DOHH2 (cell line): ENCODE data around the gene CERS6.

Experiments used
- H3F3A ChIP-seq: fragments of 200-600 bp; sonication (generic), shearing (Covaris generic); 2 replicates; pipeline ENCODE4 v1.6.0; 2016; ENCODE audit warnings: antibody characterized with exemption, mild to moderate bottlenecking; ENCODE audit not compliant: control insufficient read depth, insufficient read depth
- H3K27ac ChIP-seq: fragments of 200-600 bp; sonication (generic); 2 replicates; pipeline ENCODE4 v1.5.1; 2014; ENCODE audit warnings: low read depth, mild to moderate bottlenecking, low read length, moderate library complexity
- H3K27me3 ChIP-seq: fragments of 200-600 bp; sonication (generic); 2 replicates; pipeline ENCODE4 v1.6.1; 2014; ENCODE audit warnings: mild to moderate bottlenecking, low read length, mixed read lengths; ENCODE audit not compliant: control insufficient read depth
- H3K36me3 ChIP-seq: fragments of 200-600 bp; sonication (generic); 2 replicates; pipeline ENCODE4 v1.6.1; 2014; ENCODE audit warnings: mild to moderate bottlenecking, low read length, moderate library complexity, mixed read lengths; ENCODE audit not compliant: control insufficient read depth
- H3K4me1 ChIP-seq: fragments of 200-600 bp; sonication (generic); 2 replicates; pipeline ENCODE4 v1.6.1; 2014; ENCODE audit warnings: mild to moderate bottlenecking, low read length, mixed read lengths; ENCODE audit not compliant: control insufficient read depth
- H3K4me2 ChIP-seq: fragments of 200-600 bp; sonication (generic); 2 replicates; pipeline ENCODE4 v1.6.0; 2014; ENCODE audit warnings: mild to moderate bottlenecking, low read length, moderate library complexity
- H3K4me3 ChIP-seq: fragments of 200-600 bp; sonication (generic); 2 replicates; pipeline ENCODE4 v1.5.1; 2014; ENCODE audit warnings: mild to moderate bottlenecking, low read length, mixed read lengths
- H3K79me2 ChIP-seq: fragments of 200-600 bp; sonication (generic); 2 replicates; pipeline ENCODE4 v1.6.1; 2014; ENCODE audit warnings: mild to moderate bottlenecking, low read length, mixed read lengths; ENCODE audit not compliant: control insufficient read depth
- H3K9me2 ChIP-seq: fragments of 200-600 bp; sonication (generic); replicated peaks from 2 replicates; pipeline ENCODE4 v1.6.1; 2014; ENCODE audit warnings: mild to moderate bottlenecking, low read length, mixed read lengths; ENCODE audit not compliant: control insufficient read depth
- H3K9me3 ChIP-seq: fragments of 200-600 bp; sonication (generic); 2 replicates; pipeline ENCODE4 v1.6.1; 2014; ENCODE audit warnings: antibody characterized with exemption, low read length, mixed read lengths; ENCODE audit not compliant: control insufficient read depth, insufficient read depth
- H4K20me1 ChIP-seq: fragments of 200-600 bp; sonication (generic); 2 replicates; pipeline ENCODE4 v1.6.0; 2014; ENCODE audit warnings: low read depth, mild to moderate bottlenecking, antibody characterized with exemption, low read length, moderate library complexity; ENCODE audit not compliant: control insufficient read depth, insufficient read depth
- EZH2phosphoT487 ChIP-seq: fragments of 200-600 bp; sonication (generic); IDR thresholded peaks from 2 replicates; pipeline ENCODE4 v1.6.1; 2017; ENCODE audit warnings: borderline replicate concordance, mild to moderate bottlenecking, antibody characterized with exemption, low read length, moderate library complexity, mixed read lengths
- TF ChIP-seq, protein P1 (sequence below): fragments of 200-600 bp; sonication (generic); IDR thresholded peaks from one replicate; pipeline ENCODE4 v1.5.1; 2014; ENCODE audit warnings: antibody characterized with exemption, mild to moderate bottlenecking, low read depth, low read length; ENCODE audit not compliant: poor library complexity, severe bottlenecking

CERS6 gene

DNA sequence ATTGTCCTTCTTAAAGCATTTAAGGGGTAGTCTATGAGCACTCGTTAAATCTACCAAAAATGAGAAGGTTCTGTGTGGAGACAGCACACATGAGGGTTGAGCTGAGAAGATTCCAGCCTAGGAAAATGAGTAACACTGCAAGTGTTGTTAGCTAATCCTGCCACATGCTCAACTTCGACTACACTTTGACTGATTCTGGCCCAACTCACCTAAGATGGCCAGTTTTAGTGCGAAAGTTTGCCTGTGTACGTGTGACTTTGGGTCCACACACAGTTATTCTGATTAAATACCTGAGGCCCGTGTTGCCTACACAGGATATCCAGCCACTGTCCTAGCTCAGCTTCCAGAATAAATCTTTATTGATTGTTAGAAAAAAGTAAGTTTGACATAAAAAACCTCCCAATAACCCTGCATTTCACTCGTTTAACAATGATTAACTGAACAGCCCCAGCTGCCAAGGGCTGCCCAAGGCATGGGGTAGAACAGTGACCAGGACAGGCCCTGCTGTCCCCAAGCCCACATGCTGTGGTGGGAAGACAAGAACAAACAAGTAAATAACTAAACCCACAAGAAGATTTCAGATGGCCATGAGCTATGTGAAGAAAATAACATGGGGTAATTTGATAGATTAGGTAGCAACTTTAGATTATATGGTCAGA is 14.7 kb upstream of the CERS6 start:
- H4K20me1 ChIP-seq = no peaks in the 10 kb centered on the region
- H3K4me3 ChIP-seq = no peak overlapping the region
- no peaks in the 10 kb centered on the region for H3K79me2 ChIP-seq
- H3K27ac ChIP-seq = no peak overlapping the region
- H3K9me3 ChIP-seq = no peaks in the 10 kb centered on the region
- H3K27me3 ChIP-seq = no peaks in the 10 kb centered on the region
- no peak for TF ChIP-seq EZH2phosphoT487
- TF ChIP-seq, protein P1, sequence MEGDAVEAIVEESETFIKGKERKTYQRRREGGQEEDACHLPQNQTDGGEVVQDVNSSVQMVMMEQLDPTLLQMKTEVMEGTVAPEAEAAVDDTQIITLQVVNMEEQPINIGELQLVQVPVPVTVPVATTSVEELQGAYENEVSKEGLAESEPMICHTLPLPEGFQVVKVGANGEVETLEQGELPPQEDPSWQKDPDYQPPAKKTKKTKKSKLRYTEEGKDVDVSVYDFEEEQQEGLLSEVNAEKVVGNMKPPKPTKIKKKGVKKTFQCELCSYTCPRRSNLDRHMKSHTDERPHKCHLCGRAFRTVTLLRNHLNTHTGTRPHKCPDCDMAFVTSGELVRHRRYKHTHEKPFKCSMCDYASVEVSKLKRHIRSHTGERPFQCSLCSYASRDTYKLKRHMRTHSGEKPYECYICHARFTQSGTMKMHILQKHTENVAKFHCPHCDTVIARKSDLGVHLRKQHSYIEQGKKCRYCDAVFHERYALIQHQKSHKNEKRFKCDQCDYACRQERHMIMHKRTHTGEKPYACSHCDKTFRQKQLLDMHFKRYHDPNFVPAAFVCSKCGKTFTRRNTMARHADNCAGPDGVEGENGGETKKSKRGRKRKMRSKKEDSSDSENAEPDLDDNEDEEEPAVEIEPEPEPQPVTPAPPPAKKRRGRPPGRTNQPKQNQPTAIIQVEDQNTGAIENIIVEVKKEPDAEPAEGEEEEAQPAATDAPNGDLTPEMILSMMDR = no peak
- no peak overlapping the region for H3K4me2 ChIP-seq
- H3F3A ChIP-seq = no peaks in the 10 kb centered on the region
- no peaks in the 10 kb centered on the region for H3K4me1 ChIP-seq
- no peaks in the 10 kb centered on the region for H3K9me2 ChIP-seq
- no peaks in the 10 kb centered on the region for H3K36me3 ChIP-seq

DNA sequence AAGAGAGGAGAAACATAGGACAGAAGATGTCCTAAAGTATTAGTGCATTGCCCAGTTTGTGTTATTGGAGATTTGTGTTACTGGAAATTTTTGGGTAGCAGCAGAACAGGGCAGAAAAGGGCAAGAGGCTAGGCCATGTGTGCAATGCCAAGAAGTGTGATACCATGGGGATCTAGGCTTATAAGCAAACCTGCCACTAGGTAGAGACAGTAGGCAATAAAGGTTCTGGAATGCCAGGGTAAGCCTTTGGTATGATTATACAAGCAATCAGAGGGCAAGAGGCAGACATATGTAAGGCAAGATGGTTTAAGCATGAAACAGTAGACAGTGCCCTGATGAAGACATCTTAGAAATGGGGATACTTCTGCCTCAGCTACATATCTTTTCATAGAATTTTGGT is 12.3 kb upstream of the CERS6 start:
- no peaks in the 10 kb centered on the region for H3K9me2 ChIP-seq

DNA sequence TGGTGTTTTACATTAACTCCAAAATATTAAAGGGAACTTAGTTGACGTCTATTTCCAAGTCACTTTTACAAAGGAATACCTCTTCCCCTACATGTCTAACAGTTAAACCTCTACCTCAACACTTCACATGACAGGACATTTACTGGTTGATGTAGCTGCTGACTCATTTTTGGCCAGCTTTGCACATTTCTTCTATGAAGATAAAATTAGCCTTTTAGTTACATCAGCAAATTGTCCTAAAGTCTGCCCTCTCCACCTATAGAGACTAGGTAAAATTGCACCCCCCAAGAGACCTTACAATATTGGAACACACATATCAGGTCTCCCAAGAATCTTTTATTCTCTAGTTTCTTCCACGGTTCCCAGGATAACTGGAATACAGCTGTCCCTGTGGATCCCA is 10.1 kb upstream of the CERS6 start:
- Histone ChIP-seq H3K79me2 (no peaks in the 10 kb centered on the region), H4K20me1 (no peaks in the 10 kb centered on the region), H3K27ac (no peak overlapping the region), H3F3A (no peaks in the 10 kb centered on the region), H3K36me3 (no peaks in the 10 kb centered on the region), H3K27me3 (no peaks in the 10 kb centered on the region), H3K4me2 (no peak overlapping the region), H3K9me3 (no peaks in the 10 kb centered on the region), H3K4me1 (no peaks in the 10 kb centered on the region), H3K9me2 (no peaks in the 10 kb centered on the region), H3K4me3 (no peak overlapping the region)
- TF ChIP-seq EZH2phosphoT487 = no peak
- TF ChIP-seq, protein P1 = no peak

More for the DNA sequence above, 12.3 kb upstream of the CERS6 start:
- Histone ChIP-seq H3K27ac (no peak overlapping the region), H3K4me3 (no peak overlapping the region), H3K27me3 (no peaks in the 10 kb centered on the region), H4K20me1 (no peaks in the 10 kb centered on the region), H3K9me3 (no peaks in the 10 kb centered on the region), H3K4me1 (no peaks in the 10 kb centered on the region), H3K36me3 (no peaks in the 10 kb centered on the region), H3K4me2 (no peak overlapping the region), H3K79me2 (no peaks in the 10 kb centered on the region), H3F3A (no peaks in the 10 kb centered on the region)
- TF ChIP-seq EZH2phosphoT487 = no peak
- TF ChIP-seq, protein P1 = no peak
